Kidney (tissue), 14 donors: ENCODE results near the gene SDC4. TPM values are rescaled to one million over a fixed set of nuclear protein-coding genes. Genes with fewer than 3 reads are reported as not detected.

Source experiments
- DNase-seq, 5 donors: peaks; one replicate each; pipeline ENCODE4 v3.0.0-alpha.2; 2013 to 2020
- FAIRE-seq: peaks from 2 replicates; lab custom pipeline; 2012; peaks lifted over from hg19 to GRCh38; lab: Jason Lieb, UNC
- H3K27ac ChIP-seq, 2 donors: one replicate each; pipeline ENCODE4 v1.7.0; 2013; ENCODE audit warnings: low read depth in 2 of 2, low read length in 2 of 2, inconsistent platforms in 1 of 2
- H3K27me3 ChIP-seq: one replicate; pipeline ENCODE4 v1.7.1; 2013; ENCODE audit warnings: low read length, inconsistent platforms; ENCODE audit not compliant: control insufficient read depth, insufficient read depth
- H3K36me3 ChIP-seq, 3 donors: one replicate each; pipeline versions ENCODE4 v1.7.0 to v1.7.1; 2013; ENCODE audit warnings: low read length in 3 of 3, control low read depth in 1 of 3, inconsistent platforms in 1 of 3; ENCODE audit not compliant: insufficient read depth in 3 of 3, control insufficient read depth in 2 of 3
- H3K4me1 ChIP-seq, 3 donors: one replicate each; pipeline versions ENCODE4 v1.7.0 to v1.7.1; 2013; ENCODE audit warnings: low read length in 3 of 3, inconsistent platforms in 1 of 3, low read depth in 1 of 3; ENCODE audit not compliant: control insufficient read depth in 2 of 3, insufficient read depth in 2 of 3
- H3K4me3 ChIP-seq, 3 donors: one replicate each; pipeline versions ENCODE4 v1.7.0 to v1.8.1; 2013; ENCODE audit warnings: low read length in 3 of 3, control low read depth in 1 of 3, inconsistent platforms in 1 of 3
- H3K9ac ChIP-seq, 3 donors: one replicate each; pipeline versions ENCODE4 v1.7.0 to v1.7.1; 2013; ENCODE audit warnings: low read length in 3 of 3, control low read depth in 1 of 3, inconsistent platforms in 1 of 3
- H3K9me3 ChIP-seq, 3 donors: one replicate each; pipeline versions ENCODE4 v1.7.0 to v1.7.1; 2013; ENCODE audit warnings: low read length in 3 of 3, control low read depth in 1 of 3, inconsistent platforms in 1 of 3; ENCODE audit not compliant: control insufficient read depth in 2 of 3, insufficient read depth in 1 of 3
- intact Hi-C: fragments of 100-400 bp; cut with DNase I; formaldehyde crosslinking; loops from one replicate; pipeline ENCODE4 v1.11.1; 2022
- polyA plus RNA-seq: library from polyadenylated mRNA; stranded (reverse); fragments of 350-450 nt; fragmentation: Illumina TruSeq; extraction: RNeasy Lipid Tissue Mini Kit (QIAGEN cat#74804); gene quantifications from one replicate; pipeline ENCODE4 v1.2.3, GENCODE V29; 2014; ENCODE audit warnings: low read depth, low replicate concordance; ENCODE audit not compliant: insufficient read depth
- total RNA-seq: library from RNA; stranded (reverse); fragmentation: NEBNext Ultra II Directional; extraction: Animal tissue kit (Norgen Biotek cat#: 25700); gene quantifications from one replicate; pipeline ENCODE4 v1.2.1, GENCODE V29; 2021
- TF ChIP-seq, protein P1 (sequence below): IDR thresholded peaks from 3 replicates; pipeline ENCODE4 v1.5.1; 2012; ENCODE audit warnings: mild to moderate bottlenecking, moderate library complexity, borderline replicate concordance; ENCODE audit not compliant: insufficient read depth; ENCODE audit errors: extremely low read depth
- donor health status: control.
- donor health status: control.
- donor health status: control.
- donor health status: control.
- donor health status: control.
- donor health status: DM: yes; HTN: yes; CAD: no.
- donor health status: Normal renal cell carcinoma (clear cell type).

Gene SDC4
- total and polyA plus RNA-seq, 2 donors from 2014 or later = 242 to 397 TPM

DNA sequence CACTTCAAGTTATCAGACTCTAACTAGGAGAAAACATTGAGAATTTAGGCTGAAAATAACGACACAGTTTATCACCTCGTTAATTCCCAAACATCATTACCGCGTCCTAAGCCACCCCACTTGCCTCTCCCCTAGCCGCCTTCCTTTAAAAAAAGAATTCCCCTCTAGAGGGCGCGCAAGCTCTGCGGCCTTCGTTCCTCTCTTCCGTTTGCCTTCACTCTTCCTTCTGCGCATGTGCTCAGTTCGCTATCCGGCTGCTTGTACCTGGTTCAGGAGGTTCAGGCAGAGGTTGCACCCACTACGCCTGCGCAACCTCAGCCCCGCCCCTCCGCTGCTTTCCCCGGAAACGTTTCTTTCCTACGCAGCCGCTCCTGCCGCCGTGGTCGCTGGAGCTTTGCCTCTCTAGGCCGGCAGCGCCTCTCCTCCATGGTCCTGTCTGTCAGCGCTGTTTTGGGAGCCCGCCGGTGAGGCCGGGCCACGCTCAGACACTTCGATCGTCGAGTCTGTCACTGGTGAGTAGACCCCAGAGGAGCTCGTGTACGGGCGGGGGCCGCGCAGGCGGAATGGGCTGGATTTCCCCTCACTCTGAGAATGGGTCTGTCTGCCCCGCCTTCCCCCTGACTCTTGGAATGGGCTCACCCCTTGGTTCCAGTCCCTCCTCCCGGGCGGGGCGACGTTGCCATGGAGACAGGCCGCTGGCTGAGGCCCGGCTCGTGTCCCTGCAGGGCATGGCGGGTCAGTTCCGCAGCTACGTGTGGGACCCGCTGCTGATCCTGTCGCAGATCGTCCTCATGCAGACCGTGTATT lies 14.8 kb upstream of the SDC4 start, which contains the start of gene SYS1:
Gene SYS1, plus strand, starts transcription at position 353 of the 807 bp plus-strand sequence. Its CDS starts 376 bp downstream, at position 729.
- H3K36me3 ChIP-seq = peaks cover 2 to 27% (median 15%) of the 10 kb centered on the region in 3 donors
- H3K27ac ChIP-seq = peak within 1 kb of the TSS; percentile 99
- peak; percentile 6 for FAIRE-seq
- no peaks in the 10 kb centered on the region for H3K9me3 ChIP-seq
- intact Hi-C loops = no loop called here
- H3K4me3 ChIP-seq = peak within 1 kb of the TSS; percentile 87 to 94 (median 90)
- H3K9ac ChIP-seq = peak within 1 kb of the TSS; percentile 77 to 88 (median 83)
- TF ChIP-seq, protein P1, sequence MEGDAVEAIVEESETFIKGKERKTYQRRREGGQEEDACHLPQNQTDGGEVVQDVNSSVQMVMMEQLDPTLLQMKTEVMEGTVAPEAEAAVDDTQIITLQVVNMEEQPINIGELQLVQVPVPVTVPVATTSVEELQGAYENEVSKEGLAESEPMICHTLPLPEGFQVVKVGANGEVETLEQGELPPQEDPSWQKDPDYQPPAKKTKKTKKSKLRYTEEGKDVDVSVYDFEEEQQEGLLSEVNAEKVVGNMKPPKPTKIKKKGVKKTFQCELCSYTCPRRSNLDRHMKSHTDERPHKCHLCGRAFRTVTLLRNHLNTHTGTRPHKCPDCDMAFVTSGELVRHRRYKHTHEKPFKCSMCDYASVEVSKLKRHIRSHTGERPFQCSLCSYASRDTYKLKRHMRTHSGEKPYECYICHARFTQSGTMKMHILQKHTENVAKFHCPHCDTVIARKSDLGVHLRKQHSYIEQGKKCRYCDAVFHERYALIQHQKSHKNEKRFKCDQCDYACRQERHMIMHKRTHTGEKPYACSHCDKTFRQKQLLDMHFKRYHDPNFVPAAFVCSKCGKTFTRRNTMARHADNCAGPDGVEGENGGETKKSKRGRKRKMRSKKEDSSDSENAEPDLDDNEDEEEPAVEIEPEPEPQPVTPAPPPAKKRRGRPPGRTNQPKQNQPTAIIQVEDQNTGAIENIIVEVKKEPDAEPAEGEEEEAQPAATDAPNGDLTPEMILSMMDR = peak; percentile 78
- peaks cover 1 to 32% (median 28%) of the 10 kb centered on the region in 3 donors for H3K4me1 ChIP-seq
- no peaks in the 10 kb centered on the region for H3K27me3 ChIP-seq
- peak; percentile 99 to 100 (median 99) for DNase-seq

DNA sequence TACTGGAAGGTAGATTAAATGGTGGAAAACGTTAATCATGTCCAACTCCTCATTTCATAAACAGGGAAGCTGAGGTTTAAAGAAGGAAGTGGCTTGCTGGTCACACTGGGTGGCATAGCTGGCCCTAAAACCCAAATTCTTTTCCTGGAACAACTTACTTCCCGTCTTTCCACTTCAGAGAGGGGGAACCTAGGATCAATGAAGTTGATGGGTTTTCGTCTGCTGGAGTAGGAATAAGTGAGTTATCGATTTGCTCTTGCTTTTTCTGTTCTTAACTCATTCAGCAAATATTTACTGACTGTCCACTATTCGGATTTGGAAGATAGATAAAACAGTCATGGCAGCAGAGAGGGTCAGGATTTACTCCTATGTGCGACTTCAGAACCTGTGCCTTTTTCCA lies 13.6 kb upstream of the SDC4 start:
- H3K9ac ChIP-seq = no peak overlapping the region
- no peaks in the 10 kb centered on the region for H3K27me3 ChIP-seq
- H3K9me3 ChIP-seq = no peaks in the 10 kb centered on the region
- DNase-seq (peak in 1 of 5 donors; percentile 16), FAIRE-seq (no peak)
- no peak overlapping the region for H3K4me3 ChIP-seq
- H3K27ac ChIP-seq = no peak overlapping the region
- H3K36me3 ChIP-seq = peaks cover 2 to 15% (median 7%) of the 10 kb centered on the region in 3 donors
- TF ChIP-seq, protein P1 = no peak
- H3K4me1 ChIP-seq = peaks cover 2 to 40% (median 31%) of the 10 kb centered on the region in 3 donors
- intact Hi-C loops = no loop called here

DNA sequence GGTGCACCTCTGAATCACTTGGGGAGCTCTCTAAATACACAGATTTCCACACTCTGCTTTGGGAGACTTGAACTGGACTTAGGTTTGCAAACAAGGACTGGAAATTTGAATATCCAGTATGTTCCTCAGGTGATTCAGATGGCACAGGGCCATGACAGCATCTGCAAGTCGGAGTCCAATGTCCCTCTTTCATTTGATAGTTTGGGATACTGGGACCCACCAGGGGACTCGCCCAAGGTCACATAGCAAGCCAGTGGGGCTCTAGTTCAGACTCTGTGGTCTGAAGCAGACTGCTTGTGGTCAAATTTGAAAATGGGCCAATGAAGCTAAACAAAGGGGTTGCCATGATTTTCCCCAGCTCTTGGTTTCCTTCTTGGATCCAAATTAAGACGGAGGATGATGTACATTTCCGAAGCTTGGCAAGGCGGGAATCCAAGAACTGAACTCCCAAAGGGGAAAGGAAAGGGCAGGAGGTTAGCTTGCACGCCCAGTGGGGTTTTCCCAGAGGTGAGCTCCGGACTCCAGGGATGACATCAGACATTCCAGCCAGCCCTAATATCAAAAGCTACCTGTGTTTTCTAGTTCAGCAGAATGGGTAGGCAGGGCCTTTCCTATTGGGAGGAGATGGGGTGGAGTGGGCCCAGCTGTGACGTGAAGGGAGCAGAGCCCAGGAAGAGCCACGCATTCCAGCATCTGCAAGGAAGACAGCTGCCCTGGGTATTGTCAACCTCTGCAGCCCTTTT lies 11.4 kb upstream of the SDC4 start:
- peak overlapping the region; percentile 96 for H3K27ac ChIP-seq
- peaks cover 2 to 37% (median 31%) of the 10 kb centered on the region in 3 donors for H3K4me1 ChIP-seq
- DNase-seq (no peak), FAIRE-seq (no peak)
- H3K9me3 ChIP-seq = no peaks in the 10 kb centered on the region
- peak overlapping the region in 2 of 3 donors; percentile 17 to 77 for H3K9ac ChIP-seq
- intact Hi-C loops = no loop called here
- H3K4me3 ChIP-seq = no peak overlapping the region
- TF ChIP-seq, protein P1 = no peak
- no peaks in the 10 kb centered on the region for H3K27me3 ChIP-seq
- H3K36me3 ChIP-seq = no peaks in the 10 kb centered on the region
